Activated CD8-positive, alpha-beta memory T cell treated with anti-CD3 and anti-CD28 coated beads, Interleukin-2, amount 50 U/mL, for 1 hour (primary cell): ENCODE measurements around the gene COL6A2.
"Not testable (repeated sequence)": the region's sequence is repeated elsewhere in the genome, so short reads cannot be mapped to it uniquely, and the experiment has no call there.

ENCODE experiments used
- DNase-seq: peaks from one replicate; pipeline ENCODE4 v3.0.0-alpha.2; 2020; ENCODE audit errors: extremely low read depth

The COL6A2 gene

GRCh38 chr21:46126309-46127238 lies 28.7 kb downstream of the COL6A2 start:
- no peak for DNase-seq

DNA sequence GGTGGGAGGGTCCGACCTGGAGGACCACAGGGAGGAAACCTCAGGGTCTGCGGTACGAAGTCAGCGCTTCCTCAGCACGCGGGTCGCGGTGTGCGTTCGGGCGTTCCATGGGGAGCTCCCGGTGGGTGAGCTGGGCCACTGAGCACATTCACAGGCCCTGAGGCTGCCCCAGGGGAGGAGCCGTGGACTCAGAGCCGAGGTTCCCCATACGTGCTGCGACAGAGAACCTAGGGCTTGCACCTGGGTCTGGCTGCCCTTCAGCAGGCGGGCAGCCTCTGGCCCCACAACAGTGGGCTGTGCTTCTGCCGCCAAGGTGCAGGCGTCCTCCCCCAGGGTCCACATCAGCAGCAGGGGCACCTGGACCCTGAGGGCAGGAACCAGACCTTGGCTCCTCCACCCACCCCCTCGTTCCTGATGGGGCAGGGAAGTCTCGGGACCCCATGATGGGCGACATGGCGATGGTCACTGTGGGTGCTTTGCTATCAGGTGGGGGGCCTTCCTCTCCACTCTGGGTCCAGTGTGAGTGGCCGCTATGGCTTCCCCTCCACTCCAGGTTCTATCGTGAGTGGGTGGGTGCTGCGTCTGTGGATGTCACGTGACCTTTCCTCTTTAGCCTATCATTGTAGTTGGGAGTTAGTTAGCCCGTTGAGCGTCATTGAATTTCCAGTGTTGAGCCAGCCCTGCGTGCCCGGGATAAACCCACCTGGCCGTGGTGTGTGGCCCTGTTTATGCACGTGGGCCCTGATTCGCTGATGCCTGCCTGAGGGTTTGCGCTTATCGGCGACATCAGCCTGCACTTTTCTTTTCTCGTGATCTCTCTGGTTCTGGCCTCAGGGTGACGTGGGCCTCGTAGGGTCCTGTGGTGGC lies 29.6 kb downstream of the COL6A2 start:
- no peak for DNase-seq

DNA sequence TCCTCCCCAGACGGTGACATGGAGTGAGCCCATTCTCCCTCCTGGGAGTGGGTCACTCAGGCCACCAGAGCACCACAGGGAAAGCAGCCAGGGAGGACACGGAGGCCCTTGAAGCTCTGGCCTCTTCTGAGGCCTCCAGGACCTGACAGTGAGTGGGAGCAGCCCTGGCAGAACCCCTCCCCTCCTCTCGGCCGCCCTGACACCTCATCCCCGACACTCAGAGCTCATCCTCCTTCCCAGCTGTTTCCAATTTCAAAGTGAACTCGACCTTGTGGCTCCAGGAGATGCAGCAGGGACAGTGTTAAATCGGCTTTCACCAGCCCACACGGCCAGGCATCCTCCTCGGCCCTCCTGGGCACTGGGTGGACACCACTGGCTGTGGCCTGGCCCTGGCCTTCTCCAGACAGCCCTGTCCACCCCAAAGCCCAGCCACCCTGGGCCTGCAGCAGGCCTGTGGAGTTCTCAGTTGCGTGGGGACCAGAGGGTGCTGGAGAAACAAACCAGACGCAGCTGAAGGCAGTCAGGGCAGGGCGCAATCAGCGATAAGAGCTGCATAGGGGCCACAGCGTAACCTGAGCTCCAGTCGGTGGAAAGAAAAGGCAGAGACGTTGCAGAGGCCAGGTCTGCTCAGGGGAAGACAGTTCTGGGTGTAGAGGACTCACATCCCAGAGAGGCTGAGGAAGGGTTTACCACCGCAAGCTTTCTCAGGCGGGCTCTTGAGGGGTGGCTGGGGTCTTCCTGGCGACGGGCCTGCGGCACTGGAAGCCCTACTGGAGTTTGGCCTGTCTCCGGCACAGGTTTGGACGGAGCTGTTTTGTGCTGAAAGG lies 30.4 kb downstream of the COL6A2 start:
- DNase-seq, result no peak

DNA sequence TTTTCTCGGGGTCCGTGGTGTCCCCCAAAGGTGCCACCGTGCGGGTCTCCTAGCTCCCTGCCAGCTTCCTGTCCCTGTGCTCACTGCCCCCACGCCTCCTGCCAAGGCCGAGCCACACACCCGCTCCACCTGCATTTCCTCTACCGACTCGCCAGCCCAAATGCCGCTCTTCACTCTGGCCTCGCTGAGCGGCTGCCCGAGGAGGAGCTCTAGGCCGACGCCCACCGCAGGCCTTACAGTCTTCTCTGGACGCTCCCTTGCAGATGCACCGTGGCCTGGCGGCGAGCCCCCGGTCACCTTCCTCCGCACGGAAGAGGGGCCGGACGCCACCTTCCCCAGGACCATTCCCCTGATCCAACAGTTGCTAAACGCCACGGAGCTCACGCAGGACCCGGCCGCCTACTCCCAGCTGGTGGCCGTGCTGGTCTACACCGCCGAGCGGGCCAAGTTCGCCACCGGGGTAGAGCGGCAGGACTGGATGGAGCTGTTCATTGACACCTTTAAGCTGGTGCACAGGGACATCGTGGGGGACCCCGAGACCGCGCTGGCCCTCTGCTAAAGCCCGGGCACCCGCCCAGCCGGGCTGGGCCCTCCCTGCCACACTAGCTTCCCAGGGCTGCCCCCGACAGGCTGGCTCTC lies 31.1 kb downstream of the COL6A2 start:
- no peak for DNase-seq

GRCh38 chr21:46129846-46130651 lies 32.1 kb downstream of the COL6A2 start:
- no peak for DNase-seq

DNA sequence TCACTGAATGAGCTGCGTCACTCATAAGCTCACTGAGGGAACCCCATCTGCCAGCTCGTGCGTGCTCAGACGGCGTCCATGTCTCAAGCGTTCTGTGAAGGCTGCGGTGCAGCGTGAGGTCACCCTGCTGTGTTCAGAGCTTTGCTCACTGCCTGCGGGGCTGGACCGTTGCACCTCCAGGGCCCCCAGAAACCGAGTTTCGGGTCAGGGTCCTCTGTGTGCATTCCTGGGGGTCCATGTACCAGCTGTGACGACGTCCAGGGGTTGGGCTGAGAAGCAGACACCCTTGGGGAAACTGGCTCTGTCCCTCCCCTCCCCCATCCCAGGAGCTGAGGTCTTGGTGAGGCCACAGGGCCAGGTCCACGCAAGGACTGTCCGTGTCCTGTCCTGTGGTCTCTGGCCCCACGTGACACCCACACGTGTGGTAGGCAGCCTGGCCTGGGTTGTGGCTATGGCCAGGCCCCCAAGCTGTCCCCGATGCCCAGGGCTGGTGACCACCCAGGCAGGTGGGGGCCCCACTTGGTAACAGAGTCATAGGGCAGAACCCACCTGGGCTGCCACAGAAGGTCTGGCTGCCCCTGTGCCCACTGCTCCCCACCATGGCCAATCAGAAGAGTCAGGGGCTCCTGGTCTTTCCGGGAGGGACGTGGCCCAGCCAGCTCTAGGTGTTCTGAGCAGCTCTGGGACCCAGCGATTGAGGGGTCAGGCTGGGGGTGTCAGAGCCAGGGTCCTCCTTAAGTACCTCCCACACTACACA lies 33.1 kb downstream of the COL6A2 start:
- DNase-seq, result no peak

- no peak for DNase-seq
Measured at GRCh38 chr21:46131588-46131837, 33.6 kb downstream of the COL6A2 start.

DNA sequence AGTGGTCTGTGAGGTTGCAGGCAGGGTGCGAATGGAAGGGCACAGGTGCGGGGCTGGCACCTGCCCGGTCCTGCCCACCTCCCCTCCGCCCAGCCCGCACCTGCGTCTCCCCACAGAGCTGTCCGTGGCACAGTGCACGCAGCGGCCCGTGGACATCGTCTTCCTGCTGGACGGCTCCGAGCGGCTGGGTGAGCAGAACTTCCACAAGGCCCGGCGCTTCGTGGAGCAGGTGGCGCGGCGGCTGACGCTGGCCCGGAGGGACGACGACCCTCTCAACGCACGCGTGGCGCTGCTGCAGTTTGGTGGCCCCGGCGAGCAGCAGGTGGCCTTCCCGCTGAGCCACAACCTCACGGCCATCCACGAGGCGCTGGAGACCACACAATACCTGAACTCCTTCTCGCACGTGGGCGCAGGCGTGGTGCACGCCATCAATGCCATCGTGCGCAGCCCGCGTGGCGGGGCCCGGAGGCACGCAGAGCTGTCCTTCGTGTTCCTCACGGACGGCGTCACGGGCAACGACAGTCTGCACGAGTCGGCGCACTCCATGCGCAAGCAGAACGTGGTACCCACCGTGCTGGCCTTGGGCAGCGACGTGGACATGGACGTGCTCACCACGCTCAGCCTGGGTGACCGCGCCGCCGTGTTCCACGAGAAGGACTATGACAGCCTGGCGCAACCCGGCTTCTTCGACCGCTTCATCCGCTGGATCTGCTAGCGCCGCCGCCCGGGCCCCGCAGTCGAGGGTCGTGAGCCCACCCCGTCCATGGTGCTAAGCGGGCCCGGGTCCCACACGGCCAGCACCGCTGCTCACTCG lies 34.1 kb downstream of the COL6A2 start:
- DNase-seq, result no peak

- DNase-seq, result no peak
Measured at GRCh38 chr21:46135782-46136395, 38.0 kb downstream of the COL6A2 start.

GRCh38 chr21:46136739-46137349 lies 38.9 kb downstream of the COL6A2 start:
- DNase-seq, result no peak

- DNase-seq, result no peak
Measured at GRCh38 chr21:46137908-46138307, 40.0 kb downstream of the COL6A2 start.

GRCh38 chr21:46138383-46138970 lies 40.6 kb downstream of the COL6A2 start:
- DNase-seq, result no peak

DNA sequence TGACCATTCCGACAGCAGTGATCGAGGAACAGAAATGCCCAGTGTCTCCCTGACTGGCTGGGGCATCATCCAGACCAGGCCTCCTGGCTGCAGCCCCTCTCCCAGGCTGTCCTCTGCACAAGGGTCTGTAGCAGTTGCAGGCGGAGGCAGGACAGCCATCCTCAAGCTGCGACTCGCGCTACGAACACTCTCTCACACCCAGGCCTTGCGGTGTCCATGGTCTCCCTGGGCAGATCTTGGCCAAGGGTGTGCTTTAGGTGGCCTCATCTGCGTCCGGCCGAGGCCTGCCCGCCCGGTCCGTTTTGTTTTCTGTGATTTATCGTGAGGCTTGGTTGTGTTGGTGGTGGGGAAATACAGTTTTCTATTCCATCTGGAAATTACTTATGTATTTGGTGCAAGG lies 41.8 kb downstream of the COL6A2 start:
- DNase-seq, result no peak

DNA sequence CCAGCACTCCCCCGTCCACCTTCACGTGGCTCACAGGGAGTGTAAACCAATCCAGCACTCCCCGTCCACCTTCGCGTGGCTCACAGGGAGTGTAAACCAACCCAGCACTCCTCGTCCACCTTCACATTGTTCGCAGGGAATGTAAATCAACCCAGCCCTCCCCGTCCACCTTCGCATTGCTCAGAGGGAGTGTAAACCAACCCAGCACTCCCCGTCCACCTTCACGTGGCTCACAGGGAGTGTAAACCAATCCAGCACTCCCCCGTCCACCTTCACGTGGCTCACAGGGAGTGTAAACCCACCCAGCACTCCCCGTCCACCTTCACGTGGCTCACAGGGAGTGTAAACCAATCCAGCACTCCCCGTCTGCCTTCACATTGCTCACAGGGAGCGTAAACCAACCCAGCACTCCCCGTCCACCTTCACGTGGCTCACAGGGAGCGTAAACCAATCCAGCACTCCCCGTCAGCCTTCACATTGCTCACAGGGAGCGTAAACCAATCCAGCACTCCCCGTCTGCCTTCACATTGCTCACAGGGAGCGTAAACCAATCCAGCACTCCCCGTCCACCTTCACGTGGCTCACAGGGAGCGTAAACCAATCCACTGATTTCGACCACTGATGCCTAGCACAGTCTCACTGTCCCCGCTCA lies 42.6 kb downstream of the COL6A2 start:
- not testable (repeated sequence) for DNase-seq

DNA sequence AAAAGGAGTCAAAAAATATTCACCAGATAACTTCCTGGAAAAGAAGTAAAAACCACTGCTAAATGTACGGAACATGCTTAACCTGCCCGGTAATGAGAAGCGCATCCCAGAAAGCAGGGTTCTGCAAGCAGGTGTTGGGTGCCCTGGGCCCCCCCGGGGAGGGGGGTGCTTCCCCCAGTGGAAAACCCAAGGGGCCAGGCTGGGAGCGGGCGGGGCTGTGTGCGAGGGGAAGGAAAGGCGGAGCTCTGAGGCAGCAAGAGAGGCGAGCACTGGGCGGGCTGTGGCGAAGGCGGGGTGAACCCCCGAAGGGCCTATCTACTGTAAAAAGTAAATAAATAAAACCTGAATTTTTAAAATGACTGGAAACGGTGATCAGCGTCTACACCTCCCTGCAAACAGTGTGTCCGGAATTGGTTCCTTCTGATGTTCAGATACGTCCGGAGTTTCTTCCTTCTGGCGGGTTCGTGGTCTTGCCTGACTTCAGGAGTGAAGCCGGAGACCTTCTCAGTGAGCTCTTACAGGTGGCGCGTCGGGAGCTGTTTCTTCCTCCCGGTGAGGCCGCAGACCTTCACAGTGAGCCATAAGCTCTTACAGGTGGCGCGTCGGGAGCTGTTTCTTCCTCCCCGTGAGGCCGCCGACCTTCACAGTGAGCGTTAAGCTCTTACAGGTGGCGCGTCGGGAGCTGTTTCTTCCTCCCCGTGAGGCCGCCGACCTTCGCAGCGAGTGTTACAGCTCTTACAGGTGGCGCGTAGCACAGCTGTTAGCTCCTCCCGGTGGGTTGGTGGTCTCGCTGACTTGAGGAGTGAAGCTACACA lies 44.1 kb downstream of the COL6A2 start:
- DNase-seq, result no peak
